Kidney (tissue), 14 donors: Measurements from ENCODE around the gene GPRC6A. TPM values are rescaled to one million over a fixed set of nuclear protein-coding genes. Genes with fewer than 3 reads are reported as not detected.

ENCODE experiments used
- DNase-seq, 5 donors: peaks; one replicate each; pipeline ENCODE4 v3.0.0-alpha.2; 2013 to 2020
- FAIRE-seq: peaks from 2 replicates; lab custom pipeline; 2012; peaks lifted over from hg19 to GRCh38; lab: Jason Lieb, UNC
- H3K27ac ChIP-seq, 2 donors: one replicate each; pipeline ENCODE4 v1.7.0; 2013; ENCODE audit warnings: low read depth in 2 of 2, low read length in 2 of 2, inconsistent platforms in 1 of 2
- H3K27me3 ChIP-seq: one replicate; pipeline ENCODE4 v1.7.1; 2013; ENCODE audit warnings: low read length, inconsistent platforms; ENCODE audit not compliant: control insufficient read depth, insufficient read depth
- H3K36me3 ChIP-seq, 3 donors: one replicate each; pipeline versions ENCODE4 v1.7.0 to v1.7.1; 2013; ENCODE audit warnings: low read length in 3 of 3, control low read depth in 1 of 3, inconsistent platforms in 1 of 3; ENCODE audit not compliant: insufficient read depth in 3 of 3, control insufficient read depth in 2 of 3
- H3K4me1 ChIP-seq, 3 donors: one replicate each; pipeline versions ENCODE4 v1.7.0 to v1.7.1; 2013; ENCODE audit warnings: low read length in 3 of 3, inconsistent platforms in 1 of 3, low read depth in 1 of 3; ENCODE audit not compliant: control insufficient read depth in 2 of 3, insufficient read depth in 2 of 3
- H3K4me3 ChIP-seq, 3 donors: one replicate each; pipeline versions ENCODE4 v1.7.0 to v1.8.1; 2013; ENCODE audit warnings: low read length in 3 of 3, control low read depth in 1 of 3, inconsistent platforms in 1 of 3
- H3K9ac ChIP-seq, 3 donors: one replicate each; pipeline versions ENCODE4 v1.7.0 to v1.7.1; 2013; ENCODE audit warnings: low read length in 3 of 3, control low read depth in 1 of 3, inconsistent platforms in 1 of 3
- H3K9me3 ChIP-seq, 3 donors: one replicate each; pipeline versions ENCODE4 v1.7.0 to v1.7.1; 2013; ENCODE audit warnings: low read length in 3 of 3, control low read depth in 1 of 3, inconsistent platforms in 1 of 3; ENCODE audit not compliant: control insufficient read depth in 2 of 3, insufficient read depth in 1 of 3
- CTCF ChIP-seq: IDR thresholded peaks from 3 replicates; pipeline ENCODE4 v1.5.1; 2012; ENCODE audit warnings: mild to moderate bottlenecking, moderate library complexity, borderline replicate concordance; ENCODE audit not compliant: insufficient read depth; ENCODE audit errors: extremely low read depth
- intact Hi-C: fragments of 100-400 bp; cut with DNase I; formaldehyde crosslinking; loops from one replicate; pipeline ENCODE4 v1.11.1; 2022
- polyA plus RNA-seq: library from polyadenylated mRNA; stranded (reverse); fragments of 350-450 nt; fragmentation: Illumina TruSeq; extraction: RNeasy Lipid Tissue Mini Kit (QIAGEN cat#74804); gene quantifications from one replicate; pipeline ENCODE4 v1.2.3, GENCODE V29; 2014; ENCODE audit warnings: low read depth, low replicate concordance; ENCODE audit not compliant: insufficient read depth
- total RNA-seq: library from RNA; stranded (reverse); fragmentation: NEBNext Ultra II Directional; extraction: Animal tissue kit (Norgen Biotek cat#: 25700); gene quantifications from one replicate; pipeline ENCODE4 v1.2.1, GENCODE V29; 2021
- donor health status: control.
- donor health status: control.
- donor health status: control.
- donor health status: control.
- donor health status: control.
- donor health status: DM: yes; HTN: yes; CAD: no.
- donor health status: Normal renal cell carcinoma (clear cell type).

GPRC6A gene
- total and polyA plus RNA-seq, 2 donors from 2014 or later = 0.73 TPM; not detected in 1

DNA sequence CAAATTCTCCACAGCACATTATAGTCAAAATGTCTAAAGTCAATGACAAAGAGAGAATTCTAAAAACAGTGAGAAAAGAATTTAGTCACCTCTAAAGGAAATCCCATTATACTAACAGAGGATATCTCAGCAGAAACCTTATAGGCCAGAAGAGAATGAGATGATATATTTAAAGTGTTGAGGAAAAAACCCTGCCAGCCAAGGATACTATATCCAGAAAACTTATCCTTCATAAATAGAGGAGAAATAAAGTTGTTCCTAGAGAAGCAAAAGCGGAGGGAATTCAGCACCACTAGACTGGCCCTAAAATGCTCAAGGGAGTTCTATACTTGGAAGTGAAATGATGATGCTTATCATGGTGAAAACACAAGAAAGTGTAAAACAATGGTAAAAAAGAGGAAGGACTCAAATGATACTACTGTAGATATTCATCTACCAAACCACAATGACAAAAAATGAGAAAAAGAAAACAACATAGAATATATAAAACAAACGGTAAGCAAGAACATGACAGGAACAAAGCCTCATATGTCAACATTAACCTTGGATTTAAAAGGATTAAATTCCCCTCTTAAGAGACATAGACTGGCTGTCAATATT is 16.7 kb downstream of the GPRC6A start:
- Histone ChIP-seq H3K9me3 (peaks cover 0 to 2% (median 0%) of the 10 kb centered on the region in 3 donors), H3K4me3 (no peak overlapping the region), H3K27me3 (no peaks in the 10 kb centered on the region), H3K4me1 (no peaks in the 10 kb centered on the region), H3K36me3 (no peaks in the 10 kb centered on the region), H3K27ac (no peak overlapping the region), H3K9ac (no peak overlapping the region)
- intact Hi-C loops = no loop called here
- no peak for DNase-seq
- no peak for FAIRE-seq
- no peak for TF ChIP-seq CTCF

DNA sequence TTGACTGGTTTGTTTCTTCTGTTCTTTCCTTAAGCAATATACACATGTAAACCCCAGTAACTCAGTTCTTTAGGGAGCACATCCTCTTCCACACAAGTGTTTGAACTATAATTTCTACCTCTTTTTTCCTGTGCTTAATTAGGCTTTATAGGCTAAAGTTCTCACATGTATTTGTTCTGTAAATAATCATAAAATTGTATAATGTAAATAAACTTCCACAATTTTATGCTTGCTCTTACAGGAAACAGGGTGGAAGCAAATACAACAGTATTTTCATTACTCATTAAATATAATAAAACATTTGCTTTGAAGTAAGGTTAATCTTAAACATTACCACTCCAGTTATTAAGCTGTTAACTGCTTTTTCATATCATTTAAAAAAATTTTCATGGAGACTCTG is 26.9 kb downstream of the GPRC6A start:
- Histone ChIP-seq H3K27ac (no peak overlapping the region), H3K27me3 (no peaks in the 10 kb centered on the region), H3K4me3 (no peak overlapping the region), H3K36me3 (no peaks in the 10 kb centered on the region), H3K9ac (no peak overlapping the region), H3K9me3 (no peaks in the 10 kb centered on the region), H3K4me1 (no peaks in the 10 kb centered on the region)
- TF ChIP-seq CTCF = no peak
- FAIRE-seq = no peak
- intact Hi-C loops = no loop called here
- no peak for DNase-seq

- no peak overlapping the region for H3K27ac ChIP-seq
- no peak for TF ChIP-seq CTCF
- H3K9ac ChIP-seq = no peak overlapping the region
- no peak for FAIRE-seq
- intact Hi-C loops = no loop called here
- no peak for DNase-seq
- H3K4me1 ChIP-seq = no peaks in the 10 kb centered on the region
- H3K4me3 ChIP-seq = no peak overlapping the region
- H3K27me3 ChIP-seq = no peaks in the 10 kb centered on the region
- no peaks in the 10 kb centered on the region for H3K9me3 ChIP-seq
- no peaks in the 10 kb centered on the region for H3K36me3 ChIP-seq
These were observed 28.9 kb downstream of the GPRC6A start for GRCh38 chr6:116799945-116800344.

DNA sequence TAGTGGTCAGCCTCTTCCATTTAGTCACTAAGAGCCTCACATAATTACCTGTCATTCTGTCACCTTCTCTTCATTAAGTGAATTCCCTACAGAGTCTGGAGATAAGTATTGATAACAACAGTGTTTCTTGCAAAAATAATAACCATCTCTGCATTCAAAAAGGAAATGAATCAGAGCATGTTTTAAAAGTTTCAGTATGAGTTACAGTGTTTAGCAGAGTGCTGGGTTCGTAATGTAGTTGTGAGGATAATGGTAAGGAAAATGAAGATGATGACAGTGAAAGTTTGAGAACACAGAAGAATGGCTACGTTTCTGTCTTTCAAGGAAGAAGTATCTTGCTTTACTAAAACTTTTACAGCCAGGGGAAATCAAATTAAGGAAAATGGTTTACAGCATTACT is 31.3 kb downstream of the GPRC6A start:
- Histone ChIP-seq H3K27me3 (no peaks in the 10 kb centered on the region), H3K4me3 (no peak overlapping the region), H3K4me1 (no peaks in the 10 kb centered on the region), H3K27ac (no peak overlapping the region), H3K36me3 (no peaks in the 10 kb centered on the region), H3K9me3 (no peaks in the 10 kb centered on the region), H3K9ac (no peak overlapping the region)
- TF ChIP-seq CTCF = no peak
- DNase-seq (no peak), FAIRE-seq (no peak)
- intact Hi-C loops = no loop called here
